Testis (tissue), 2 donors: ENCODE data around the gene PMM2.

Experiments used
- CTCF ChIP-seq, 3 experiments: fragments of 450-650 bp in 2 of 3; fragments of 200-600 bp in 1 of 3; sonication (generic) in 1 of 3; IDR thresholded peaks; one replicate each; pipeline ENCODE4 v1.5.1; 2016 to 2019; ENCODE audit warnings: antibody characterized with exemption in 3 of 3, mild to moderate bottlenecking in 2 of 3, moderate library complexity in 1 of 3
- POLR2A ChIP-seq: fragments of 450-650 bp; IDR thresholded peaks from one replicate; pipeline ENCODE4 v1.6.1; 2017; ENCODE audit warnings: antibody characterized with exemption, mild to moderate bottlenecking, moderate library complexity

GRCh38 chr16:8867932-8868415, 70.3 kb downstream of the PMM2 start:
- TF ChIP-seq CTCF (IDR thresholded peaks at IDR 0.05) (no peak), POLR2A (no peak)
